HG03469 (cell line): ENCODE measurements around the gene HAAO.

Experiments
- ATAC-seq: cut with Tn5 transposase; IDR thresholded peaks from one replicate; pipeline ENCODE4 v1.9.1; 2021; ENCODE audit warnings: mild to moderate bottlenecking, moderate library complexity, moderate number of reproducible peaks; ENCODE audit not compliant: unreplicated experiment

The HAAO gene

GRCh38 chr2:42815726-42816125 is 23.3 kb upstream of the HAAO start:
- ATAC-seq: no peak

GRCh38 chr2:42813763-42814162 is 21.4 kb upstream of the HAAO start:
- ATAC-seq: no peak

DNA sequence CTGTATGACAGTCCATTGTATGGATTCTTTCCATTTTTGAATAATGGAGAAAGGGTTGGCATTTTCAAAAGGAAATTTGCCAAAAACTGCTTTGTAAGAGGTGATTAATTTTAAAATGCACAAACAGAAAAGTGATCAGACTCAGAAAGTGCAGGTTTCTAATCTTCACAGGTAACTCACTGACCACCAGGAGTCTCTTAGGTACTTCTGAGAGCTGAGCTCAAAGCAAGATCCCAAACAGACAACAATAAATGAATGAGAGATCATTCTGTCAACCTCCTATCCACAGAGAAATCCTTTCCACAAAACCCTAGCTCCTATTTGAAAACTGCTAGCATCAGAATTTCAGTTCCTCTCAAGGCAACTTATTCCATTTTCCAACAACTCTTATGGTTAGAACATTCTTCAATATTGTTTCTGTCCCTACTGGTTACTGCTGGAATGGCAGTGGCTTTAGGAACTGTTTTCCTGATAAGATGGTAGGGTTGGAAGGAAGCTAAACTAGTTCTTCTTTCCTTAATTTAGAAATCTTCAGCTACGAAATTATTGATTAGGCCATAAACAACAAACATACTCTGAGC is 20.6 kb upstream of the HAAO start:
- no peak for ATAC-seq

GRCh38 chr2:42810971-42811811 is 18.8 kb upstream of the HAAO start:
- no peak for ATAC-seq

DNA sequence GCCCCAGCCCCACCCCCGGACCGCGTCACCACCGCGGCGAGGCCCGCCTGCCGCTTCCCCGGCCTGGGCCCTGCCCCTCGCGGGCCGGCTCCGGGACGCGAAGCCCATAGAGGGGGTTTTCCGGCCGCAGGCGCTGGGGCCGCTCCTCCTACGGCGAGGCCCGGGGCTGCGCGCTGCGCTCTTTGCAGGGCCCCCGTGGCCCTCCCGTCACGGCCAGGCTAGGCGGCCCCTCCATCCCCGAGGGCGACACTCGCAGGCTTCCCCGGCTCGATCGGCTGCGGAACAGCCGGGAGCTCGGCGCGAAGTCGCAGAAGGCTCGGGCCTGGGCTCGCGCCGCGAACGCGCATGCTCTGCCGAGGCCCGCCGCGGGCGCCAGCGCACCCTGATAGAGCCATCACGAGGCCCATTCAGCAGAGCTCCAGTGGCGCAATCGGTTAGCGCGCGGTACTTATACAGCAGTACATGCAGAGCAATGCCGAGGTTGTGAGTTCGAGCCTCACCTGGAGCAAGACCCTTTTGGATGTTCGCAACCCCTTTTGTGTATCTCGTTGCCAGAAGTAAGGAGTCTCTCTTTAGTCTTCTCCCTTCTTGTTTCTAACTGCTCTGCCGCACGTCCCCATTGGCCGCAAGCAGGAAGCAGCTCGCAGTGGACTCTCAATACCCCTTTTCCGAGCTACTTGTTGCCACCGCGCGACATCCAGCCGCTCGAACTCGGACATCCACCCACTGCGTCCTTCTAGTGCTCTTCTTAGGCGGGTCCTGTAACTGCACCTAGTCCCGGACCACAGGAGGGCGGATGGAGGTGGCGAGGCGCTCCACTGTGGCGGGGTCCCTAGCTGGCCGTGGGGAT is 18.0 kb upstream of the HAAO start:
- ATAC-seq: peak; percentile 59

DNA sequence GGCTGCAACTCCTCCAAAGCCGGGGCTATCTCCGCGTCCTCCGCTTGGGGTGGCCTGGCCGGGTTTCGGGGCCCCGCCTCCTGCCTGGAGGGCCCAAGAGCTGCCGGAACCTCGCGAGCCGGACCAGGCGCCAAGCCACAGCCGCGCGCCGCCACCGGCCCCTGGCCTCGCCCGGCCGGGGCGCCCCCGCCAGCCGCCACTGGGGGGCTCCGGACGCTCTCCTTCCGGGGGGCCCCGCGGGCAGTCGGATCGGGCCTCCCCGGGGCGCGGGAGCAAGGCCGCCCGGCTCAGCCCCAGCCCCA is 17.4 kb upstream of the HAAO start:
- no peak for ATAC-seq

DNA sequence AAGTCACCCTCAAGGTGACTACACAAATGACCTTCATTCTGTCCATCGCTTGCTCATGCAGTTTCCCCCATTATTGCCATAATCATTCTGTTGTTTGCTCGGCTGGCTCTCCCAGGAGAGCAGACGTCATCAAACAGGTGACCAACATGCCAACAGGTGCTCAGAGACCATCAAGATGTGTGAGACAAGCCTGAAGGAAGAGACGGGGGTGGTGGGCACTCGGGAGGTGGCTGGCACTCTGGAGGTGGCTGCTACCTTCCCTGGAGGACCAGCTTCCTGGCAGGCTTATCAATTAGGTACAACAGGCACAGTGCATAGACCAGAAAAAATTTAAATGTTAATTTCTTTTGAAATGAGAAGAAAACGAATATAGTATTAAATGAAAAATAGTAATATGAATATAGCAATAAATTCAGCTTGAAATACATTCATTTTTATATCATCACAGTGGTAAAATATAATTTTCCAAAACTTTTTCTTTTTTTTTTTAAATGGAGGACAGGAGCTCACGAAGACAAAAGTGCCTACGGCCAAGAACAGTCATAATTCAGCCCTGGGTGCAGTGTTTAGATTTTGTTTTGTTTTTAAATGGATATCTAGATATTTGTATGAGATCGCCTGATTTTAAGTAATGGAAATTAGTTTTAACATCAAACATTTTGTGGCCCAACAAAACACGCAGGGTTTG is 16.9 kb upstream of the HAAO start:
- ATAC-seq: no peak

- no peak for ATAC-seq
These were observed 15.9 kb upstream of the HAAO start for GRCh38 chr2:42808301-42808700.

DNA sequence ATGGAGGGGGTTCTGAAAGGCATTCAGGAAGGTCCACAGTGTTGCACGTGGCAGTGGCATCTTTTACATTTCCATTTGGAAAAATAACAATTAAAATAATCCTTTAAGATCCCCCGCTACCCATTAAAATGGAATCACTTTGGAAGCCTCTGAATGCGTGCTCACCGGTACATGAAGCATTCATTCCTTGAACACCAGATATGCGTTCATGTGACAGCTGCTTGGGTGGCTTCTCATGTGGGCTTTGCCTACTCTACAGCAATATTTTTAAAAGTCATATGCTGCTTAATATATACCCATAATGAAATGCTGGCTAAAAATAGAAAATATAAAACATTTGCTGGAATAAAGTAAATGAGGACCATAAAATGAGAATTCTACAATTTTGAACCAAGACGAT is 14.4 kb upstream of the HAAO start:
- ATAC-seq: no peak

GRCh38 chr2:42804891-42805290 is 12.5 kb upstream of the HAAO start:
- ATAC-seq: no peak

DNA sequence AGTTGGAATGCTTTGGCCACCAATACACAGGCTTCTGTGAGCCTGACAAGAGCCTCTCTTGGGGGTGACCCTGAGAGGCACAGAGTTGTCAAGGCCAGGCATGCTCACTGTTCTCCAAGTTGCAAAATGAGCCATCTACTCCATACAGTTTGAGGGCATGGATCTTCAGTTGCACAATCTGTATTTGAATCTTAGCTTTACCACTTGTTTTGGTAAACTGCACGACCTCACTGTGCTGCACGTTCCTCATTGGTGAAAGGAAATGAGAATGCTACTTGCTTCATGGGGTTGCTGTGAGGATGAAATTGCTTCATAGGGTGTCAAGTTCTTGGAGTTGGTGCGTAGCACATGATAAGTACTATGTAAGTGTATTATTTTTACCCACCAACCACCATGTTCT is 12.0 kb upstream of the HAAO start:
- ATAC-seq: no peak

- no peak for ATAC-seq
These were observed 9.8 kb upstream of the HAAO start for GRCh38 chr2:42802150-42802549.

GRCh38 chr2:42801381-42801780 is 9.0 kb upstream of the HAAO start:
- no peak for ATAC-seq

DNA sequence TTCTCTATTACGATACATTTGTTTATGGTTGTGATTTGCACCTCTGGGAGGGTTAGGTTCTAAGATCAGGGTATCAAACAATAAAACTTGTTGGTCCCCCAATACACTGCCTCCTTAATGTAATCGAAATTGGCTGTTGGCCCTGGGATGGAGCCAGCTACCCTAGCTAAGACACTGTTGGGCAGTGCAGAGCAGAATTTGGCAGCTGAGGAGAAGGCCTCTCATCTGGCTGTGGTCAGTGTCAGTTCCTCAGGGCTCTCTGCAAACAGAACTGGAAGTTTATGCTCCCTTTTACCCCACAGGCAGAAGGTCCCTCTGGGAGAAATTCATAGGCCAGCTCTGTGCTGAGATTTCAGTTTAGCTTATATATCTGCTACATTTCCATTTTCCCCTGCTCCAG is 8.6 kb upstream of the HAAO start:
- ATAC-seq: no peak

GRCh38 chr2:42800461-42800962 is 8.1 kb upstream of the HAAO start:
- no peak for ATAC-seq

- ATAC-seq: no peak
These were observed 7.5 kb upstream of the HAAO start for GRCh38 chr2:42799881-42800280.

DNA sequence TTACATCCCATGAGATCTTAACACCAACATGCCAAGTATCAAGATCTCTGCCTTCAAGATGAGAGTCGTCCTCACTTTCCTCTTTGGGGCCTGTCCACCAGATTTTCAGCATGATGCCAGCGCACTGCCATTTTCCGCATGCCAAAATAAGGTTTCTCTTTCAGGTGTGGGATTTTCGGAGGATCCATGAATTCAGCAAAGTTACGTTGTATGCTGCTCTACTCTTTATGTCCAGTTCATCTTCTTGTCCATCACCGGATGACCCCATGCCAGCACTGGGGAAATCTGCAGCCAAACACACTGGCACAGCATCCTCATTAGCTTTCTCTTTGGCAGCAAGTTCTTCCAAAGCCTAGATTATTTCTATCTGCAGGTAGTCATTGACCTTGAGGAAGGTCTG is 4.9 kb upstream of the HAAO start:
- ATAC-seq: no peak

- ATAC-seq: peak; percentile 30
These were observed 4.3 kb upstream of the HAAO start for GRCh38 chr2:42796427-42797248.

GRCh38 chr2:42795841-42796301 is 3.5 kb upstream of the HAAO start:
- ATAC-seq: peak; percentile 30

DNA sequence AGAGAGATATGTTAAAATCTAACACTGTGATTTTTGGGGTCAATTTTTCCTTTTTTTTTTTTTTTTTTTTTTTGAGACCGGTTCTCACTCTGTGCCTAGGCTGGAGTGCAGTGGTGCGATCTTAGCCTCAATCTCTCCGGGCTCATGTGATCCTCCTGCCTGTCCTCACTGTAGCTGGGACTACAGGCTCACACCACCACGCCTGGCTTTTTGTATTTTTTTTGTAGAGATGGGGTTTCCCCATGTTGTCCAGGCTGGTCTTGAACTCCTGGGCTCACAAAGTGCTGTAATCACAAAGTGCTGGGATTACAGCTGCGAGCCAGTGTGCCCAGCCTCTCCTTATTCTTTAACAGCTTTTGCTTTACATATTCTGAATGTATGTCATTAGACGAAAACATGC is 2.9 kb upstream of the HAAO start:
- ATAC-seq: no peak
